GM19468 (cell line): ENCODE measurements around the gene NTMT1.

Experiments
- ATAC-seq: cut with Tn5 transposase; IDR thresholded peaks from one replicate; pipeline ENCODE4 v1.9.1; 2021; ENCODE audit warnings: mild to moderate bottlenecking, moderate library complexity, moderate number of reproducible peaks; ENCODE audit not compliant: unreplicated experiment; ENCODE audit errors: extremely low read depth

NTMT1 gene

GRCh38 chr9:129613520-129614175 lies 12.3 kb upstream of the NTMT1 start:
- no peak for ATAC-seq

- ATAC-seq: no peak
Observed at GRCh38 chr9:129614932-129615331, 11.0 kb upstream of the NTMT1 start.

- ATAC-seq: no peak
Observed at GRCh38 chr9:129615407-129616285, 10.3 kb upstream of the NTMT1 start.

- ATAC-seq: no peak
Observed at GRCh38 chr9:129617167-129617566, 8.8 kb upstream of the NTMT1 start.

GRCh38 chr9:129619787-129620668 lies 5.9 kb upstream of the NTMT1 start:
- no peak for ATAC-seq

- no peak for ATAC-seq
Observed at GRCh38 chr9:129620669-129621295, 5.2 kb upstream of the NTMT1 start, which contains the start of gene C9orf50. Gene C9orf50 (minus strand): TSS chr9:129621101. CDS start chr9:129620574, 527 bp downstream.

- no peak for ATAC-seq
Observed at GRCh38 chr9:129623331-129623730, 2.6 kb upstream of the NTMT1 start.

- no peak for ATAC-seq
Observed at GRCh38 chr9:129624168-129624759, 1.7 kb upstream of the NTMT1 start.

GRCh38 chr9:129624947-129625346 lies 1.0 kb upstream of the NTMT1 start:
- ATAC-seq: no peak

- ATAC-seq: peak; percentile 11
Observed at GRCh38 chr9:129626625-129627284, 792 bp downstream of the NTMT1 start.

GRCh38 chr9:129627556-129628440 lies 1.8 kb downstream of the NTMT1 start:
- no peak for ATAC-seq

- no peak for ATAC-seq
Observed at GRCh38 chr9:129628709-129629108, 2.7 kb downstream of the NTMT1 start.

- ATAC-seq: no peak
Observed at GRCh38 chr9:129629251-129629820, 3.4 kb downstream of the NTMT1 start.

GRCh38 chr9:129630967-129631673 lies 5.2 kb downstream of the NTMT1 start:
- ATAC-seq: no peak

GRCh38 chr9:129631674-129632129 lies 5.7 kb downstream of the NTMT1 start:
- no peak for ATAC-seq

- ATAC-seq: no peak
Observed at GRCh38 chr9:129632460-129632859, 6.5 kb downstream of the NTMT1 start.

GRCh38 chr9:129633207-129633606 lies 7.2 kb downstream of the NTMT1 start:
- no peak for ATAC-seq
